Natural killer cell (primary cell): ENCODE results near the gene EPHB1. TPM values are rescaled to one million over a fixed set of nuclear protein-coding genes. Genes with fewer than 3 reads are reported as not detected.
"Not testable (repeated sequence)": the region's sequence is repeated elsewhere in the genome, so short reads cannot be mapped to it uniquely, and the experiment has no call there.

Source experiments
- ATAC-seq, 3 donors: fragments of 150-1000 bp in 2 of 3; fragments of 200-7000 bp in 1 of 3; cut with Tn5 transposase; 1 replicate in 1 of 3; 2 replicates in 2 of 3; pipeline ENCODE4 v1.10.0; 2021; ENCODE audit warnings: mild to moderate bottlenecking in 2 of 3, moderate library complexity in 2 of 3
- DNase-seq, 2 donors: peaks; one replicate each; pipeline versions ENCODE4 v3.0.0 to v3.0.0-alpha.2; 2013 to 2021; ENCODE audit warnings: mixed read lengths in 1 of 2
- H3K27ac ChIP-seq: one replicate; pipeline ENCODE4 v1.5.1; 2013; ENCODE audit warnings: mild to moderate bottlenecking, low read length
- H3K27me3 ChIP-seq: one replicate; pipeline ENCODE4 v1.6.1; 2013; ENCODE audit warnings: low read length; ENCODE audit not compliant: control insufficient read depth, insufficient read depth
- H3K36me3 ChIP-seq: one replicate; pipeline ENCODE4 v1.6.1; 2013; ENCODE audit warnings: low read length; ENCODE audit not compliant: control insufficient read depth, insufficient read depth
- H3K4me1 ChIP-seq: one replicate; pipeline ENCODE4 v1.6.1; 2013; ENCODE audit warnings: low read length; ENCODE audit not compliant: control insufficient read depth, insufficient read depth
- H3K4me3 ChIP-seq: one replicate; pipeline ENCODE4 v1.5.1; 2013; ENCODE audit warnings: low read length
- H3K9me3 ChIP-seq: one replicate; pipeline ENCODE4 v1.6.1; 2013; ENCODE audit warnings: low read length; ENCODE audit not compliant: control insufficient read depth, insufficient read depth
- H3K27ac Mint-ChIP-seq, 2 donors: one replicate each; pipeline ENCODE4 v1.8.0; 2022; ENCODE audit warnings: mild to moderate bottlenecking in 2 of 2, mixed read lengths in 2 of 2, moderate library complexity in 1 of 2
- H3K27me3 Mint-ChIP-seq, 2 donors: one replicate each; pipeline ENCODE4 v1.8.0; 2022; ENCODE audit warnings: low read depth in 2 of 2, mixed read lengths in 2 of 2
- H3K36me3 Mint-ChIP-seq: one replicate; pipeline ENCODE4 v1.8.0; 2022; ENCODE audit warnings: mixed read lengths
- H3K4me1 Mint-ChIP-seq, 2 donors: one replicate each; pipeline ENCODE4 v1.8.0; 2022; ENCODE audit warnings: mixed read lengths in 2 of 2
- H3K4me3 Mint-ChIP-seq: one replicate; pipeline ENCODE4 v1.8.0; 2022; ENCODE audit warnings: mild to moderate bottlenecking, moderate library complexity, mixed read lengths
- H3K9me3 Mint-ChIP-seq, 2 donors: one replicate each; pipeline ENCODE4 v1.8.0; 2022; ENCODE audit warnings: mixed read lengths in 2 of 2
- WGBS: methylation state at CpG from one replicate; pipeline ENCODE4 v1.1.7; 2013; ENCODE audit warnings: missing lambda C conversion rate; ENCODE audit not compliant: insufficient coverage; 5-methylcytosine and 5-hydroxymethylcytosine counted together
- intact Hi-C: fragments of 100-400 bp; cut with micrococcal nuclease; formaldehyde crosslinking; loops from one replicate; pipeline ENCODE4 v1.14.2; 2022
- total RNA-seq, 4 donors: library from RNA; stranded (reverse); fragments of 120-200 nt in 1 of 4; gene quantifications; one replicate each; pipeline versions ENCODE4 v1.2.3 to v1.2.4, GENCODE V29; 2013 to 2022
- TF ChIP-seq, protein P1 (sequence below): fragments of 200-600 bp; IDR thresholded peaks from one replicate; pipeline ENCODE4 v1.8.0; 2022; ENCODE audit warnings: antibody characterized with exemption

Gene EPHB1
- total RNA-seq, 3 donors from 2014 or later (not counting 1 experiment from before 2014, with no cell fraction given) = 0.60 TPM; not detected in 2

DNA sequence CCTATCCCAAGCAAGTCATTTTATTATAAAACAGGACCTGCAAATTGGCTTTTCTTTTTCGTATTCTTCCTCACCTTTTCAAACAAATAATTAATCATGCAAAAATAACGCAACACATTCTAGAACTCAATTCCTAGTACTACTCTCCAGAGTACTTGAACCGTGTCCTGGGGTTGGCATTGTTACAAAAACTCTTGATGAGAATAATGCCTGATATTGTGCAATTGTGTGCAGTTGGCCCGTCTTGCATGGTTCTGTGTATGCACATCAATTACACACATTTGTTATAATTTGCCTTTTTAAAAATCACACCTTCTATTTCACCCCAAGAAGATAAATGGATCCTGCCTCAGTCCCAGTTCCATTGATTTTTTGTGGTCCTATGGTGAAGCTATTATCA is 205.4 kb downstream of the EPHB1 start:
- TF ChIP-seq, protein P1, sequence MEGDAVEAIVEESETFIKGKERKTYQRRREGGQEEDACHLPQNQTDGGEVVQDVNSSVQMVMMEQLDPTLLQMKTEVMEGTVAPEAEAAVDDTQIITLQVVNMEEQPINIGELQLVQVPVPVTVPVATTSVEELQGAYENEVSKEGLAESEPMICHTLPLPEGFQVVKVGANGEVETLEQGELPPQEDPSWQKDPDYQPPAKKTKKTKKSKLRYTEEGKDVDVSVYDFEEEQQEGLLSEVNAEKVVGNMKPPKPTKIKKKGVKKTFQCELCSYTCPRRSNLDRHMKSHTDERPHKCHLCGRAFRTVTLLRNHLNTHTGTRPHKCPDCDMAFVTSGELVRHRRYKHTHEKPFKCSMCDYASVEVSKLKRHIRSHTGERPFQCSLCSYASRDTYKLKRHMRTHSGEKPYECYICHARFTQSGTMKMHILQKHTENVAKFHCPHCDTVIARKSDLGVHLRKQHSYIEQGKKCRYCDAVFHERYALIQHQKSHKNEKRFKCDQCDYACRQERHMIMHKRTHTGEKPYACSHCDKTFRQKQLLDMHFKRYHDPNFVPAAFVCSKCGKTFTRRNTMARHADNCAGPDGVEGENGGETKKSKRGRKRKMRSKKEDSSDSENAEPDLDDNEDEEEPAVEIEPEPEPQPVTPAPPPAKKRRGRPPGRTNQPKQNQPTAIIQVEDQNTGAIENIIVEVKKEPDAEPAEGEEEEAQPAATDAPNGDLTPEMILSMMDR = no peak
- Histone ChIP-seq H3K27ac (no peak overlapping the region), H3K9me3 (no peaks in the 10 kb centered on the region), H3K4me3 (no peak overlapping the region), H3K27me3 (no peaks in the 10 kb centered on the region), H3K36me3 (no peaks in the 10 kb centered on the region), H3K4me1 (no peaks in the 10 kb centered on the region)
- Mint-ChIP-seq H3K4me1 (no peaks in the 10 kb centered on the region), H3K36me3 (no peaks in the 10 kb centered on the region), H3K9me3 (peaks cover 2 to 3% of the 10 kb centered on the region in 2 donors), H3K27me3 (peaks cover 6 to 7% of the 10 kb centered on the region in 2 donors), H3K4me3 (no peak overlapping the region), H3K27ac (no peak overlapping the region)
- intact Hi-C loops = no loop called here
- ATAC-seq (no peak), DNase-seq (no peak)
- WGBS = 48% methylated on average over 3 of the region's 4 CpGs

DNA sequence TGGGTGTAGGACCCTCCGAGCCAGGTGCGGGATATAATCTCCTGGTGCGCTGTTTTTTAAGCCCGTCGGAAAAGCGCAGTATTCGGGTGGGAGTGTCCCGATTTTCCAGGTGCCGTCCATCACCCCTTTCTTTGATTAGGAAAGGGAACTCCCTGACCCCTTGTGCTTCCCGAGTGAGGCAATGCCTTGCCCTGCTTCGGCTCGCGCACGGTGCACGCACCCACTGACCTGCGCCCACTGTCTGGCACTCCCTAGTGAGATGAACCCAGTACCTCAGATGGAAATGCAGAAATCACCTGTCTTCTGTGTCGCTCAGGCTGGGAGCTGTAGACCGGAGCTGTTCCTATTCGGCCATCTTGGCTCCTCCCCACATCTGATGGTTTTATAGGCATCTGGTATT is 210.6 kb downstream of the EPHB1 start:
- intact Hi-C loops, H3K27ac ChIP-seq, ATAC-seq, H3K9me3 Mint-ChIP-seq, DNase-seq, H3K4me1 ChIP-seq, H3K4me3 ChIP-seq, H3K27ac Mint-ChIP-seq, H3K9me3 ChIP-seq, H3K27me3 Mint-ChIP-seq, H3K4me3 Mint-ChIP-seq, H3K36me3 ChIP-seq, H3K27me3 ChIP-seq, H3K36me3 Mint-ChIP-seq, H3K4me1 Mint-ChIP-seq: not testable (repeated sequence)
- 96% methylated on average over 11 of the region's 19 CpGs for WGBS

DNA sequence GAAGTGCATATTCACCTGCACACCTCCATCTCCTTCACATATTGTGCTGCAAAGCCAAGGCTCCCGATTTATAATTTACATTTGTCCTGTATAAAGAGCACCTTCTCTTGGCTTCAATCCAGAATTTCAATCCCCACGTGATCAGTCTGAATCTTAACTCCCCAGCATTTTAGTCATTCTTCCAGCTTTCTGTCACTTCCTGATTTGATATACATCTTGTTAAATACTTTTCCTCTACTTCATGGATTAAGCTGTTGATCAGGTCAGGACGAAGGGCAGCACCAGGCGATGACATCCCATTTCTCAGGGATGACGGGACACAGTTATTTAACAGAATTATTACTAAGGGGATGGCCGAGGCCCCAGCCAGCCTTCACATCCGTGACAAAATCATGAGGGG is 212.5 kb downstream of the EPHB1 start:
- no peaks in the 10 kb centered on the region for H3K36me3 Mint-ChIP-seq
- intact Hi-C loops = no loop called here
- H3K27ac ChIP-seq = no peak overlapping the region
- H3K9me3 ChIP-seq = no peaks in the 10 kb centered on the region
- H3K27me3 ChIP-seq = no peaks in the 10 kb centered on the region
- no peak overlapping the region for H3K4me3 Mint-ChIP-seq
- peaks cover 0 to 6% of the 10 kb centered on the region in 2 donors for H3K9me3 Mint-ChIP-seq
- no peaks in the 10 kb centered on the region for H3K36me3 ChIP-seq
- no peaks in the 10 kb centered on the region for H3K27me3 Mint-ChIP-seq
- TF ChIP-seq, protein P1 = no peak
- DNase-seq (no peak), ATAC-seq (no peak)
- 85% methylated on average over 7 of the region's 7 CpGs for WGBS
- no peaks in the 10 kb centered on the region for H3K4me1 ChIP-seq
- no peak overlapping the region for H3K4me3 ChIP-seq
- H3K4me1 Mint-ChIP-seq = no peaks in the 10 kb centered on the region
- no peak overlapping the region for H3K27ac Mint-ChIP-seq

DNA sequence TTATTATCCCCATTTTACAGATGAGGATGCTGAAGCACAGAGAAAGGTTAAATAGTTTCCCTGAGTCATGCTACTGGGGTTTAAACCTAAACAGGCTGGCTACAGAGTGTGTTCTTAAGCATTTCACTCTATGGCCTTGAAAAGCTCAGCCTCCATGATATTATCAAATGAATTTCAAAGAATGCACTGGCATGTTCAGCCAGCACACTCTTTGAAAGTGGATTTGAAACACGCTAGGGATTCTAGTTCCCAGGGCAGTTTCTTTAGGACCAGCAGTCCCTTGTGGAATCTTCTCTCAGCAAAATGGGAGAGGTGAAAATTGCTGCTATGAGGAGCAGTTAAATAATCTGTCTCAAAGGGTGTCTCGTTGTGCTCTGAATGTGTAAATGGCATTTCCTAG is 213.3 kb downstream of the EPHB1 start:
- Histone ChIP-seq H3K9me3 (no peaks in the 10 kb centered on the region), H3K36me3 (no peaks in the 10 kb centered on the region), H3K4me3 (no peak overlapping the region), H3K27me3 (no peaks in the 10 kb centered on the region), H3K27ac (no peak overlapping the region), H3K4me1 (no peaks in the 10 kb centered on the region)
- H3K36me3 Mint-ChIP-seq = no peaks in the 10 kb centered on the region
- no peak overlapping the region for H3K4me3 Mint-ChIP-seq
- TF ChIP-seq, protein P1 = no peak
- 86% methylated on average over 2 of the region's 2 CpGs for WGBS
- ATAC-seq (no peak), DNase-seq (no peak)
- no peak overlapping the region for H3K27ac Mint-ChIP-seq
- H3K4me1 Mint-ChIP-seq = no peaks in the 10 kb centered on the region
- H3K27me3 Mint-ChIP-seq = peaks cover 0 to 5% of the 10 kb centered on the region in 2 donors
- H3K9me3 Mint-ChIP-seq = peaks cover 0 to 6% of the 10 kb centered on the region in 2 donors
- intact Hi-C loops = no loop called here
